ENCODE measurements around the gene MAPK9.
"Not testable (repeated sequence)": the region's sequence is repeated elsewhere in the genome, so short reads cannot be mapped to it uniquely, and the experiment has no call there.

Gene MAPK9

DNA sequence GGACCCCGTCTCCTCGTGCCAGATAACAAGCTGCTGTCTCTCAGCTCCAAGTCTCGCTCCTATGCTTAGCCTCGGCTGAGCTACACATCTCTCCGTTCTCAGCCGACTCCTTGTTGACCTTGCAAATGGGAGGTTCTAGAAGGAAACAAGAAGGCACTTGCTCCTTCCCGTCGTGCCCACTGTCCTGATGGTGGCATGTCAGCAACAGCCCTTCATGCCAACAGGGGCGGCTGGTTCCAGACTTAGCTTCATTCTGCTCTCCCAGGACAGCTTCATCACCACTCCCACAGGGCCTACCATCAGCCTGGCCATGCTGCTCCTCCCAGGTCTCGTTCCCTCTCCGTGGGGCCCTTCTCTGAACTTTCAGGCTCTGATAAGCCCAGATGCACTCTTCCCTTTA lies 69.8 kb downstream of the MAPK9 start:
- DNase-seq, result no peak

- no peak for DNase-seq
These were observed 74.1 kb downstream of the MAPK9 start for GRCh38 chr5:180217797-180218196.

DNA sequence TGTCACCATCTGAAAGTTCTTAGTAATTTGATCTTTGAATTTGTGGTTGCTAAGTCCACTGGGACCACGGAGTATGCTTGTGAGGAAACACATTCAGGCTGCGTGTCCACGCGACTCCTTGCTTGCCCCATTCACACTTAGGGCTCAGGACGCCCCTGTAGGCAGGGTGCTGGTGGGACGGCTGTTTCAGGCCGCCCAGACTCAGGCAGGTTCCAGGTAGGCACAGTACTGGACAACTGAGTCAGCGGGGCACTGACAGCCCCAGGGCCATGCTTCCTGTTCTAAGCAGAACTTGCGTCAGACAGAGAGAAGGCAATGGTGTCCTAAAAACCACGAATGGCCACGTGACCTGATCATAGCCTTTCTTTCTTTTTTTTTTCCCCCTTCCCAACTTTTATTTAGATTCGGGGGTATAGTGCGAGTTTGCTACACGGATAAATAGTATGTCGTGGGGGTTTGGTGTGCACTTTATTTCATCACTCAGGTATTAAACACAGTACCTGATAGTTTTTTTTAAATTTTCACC lies 75.2 kb downstream of the MAPK9 start:
- no peak for DNase-seq

DNA sequence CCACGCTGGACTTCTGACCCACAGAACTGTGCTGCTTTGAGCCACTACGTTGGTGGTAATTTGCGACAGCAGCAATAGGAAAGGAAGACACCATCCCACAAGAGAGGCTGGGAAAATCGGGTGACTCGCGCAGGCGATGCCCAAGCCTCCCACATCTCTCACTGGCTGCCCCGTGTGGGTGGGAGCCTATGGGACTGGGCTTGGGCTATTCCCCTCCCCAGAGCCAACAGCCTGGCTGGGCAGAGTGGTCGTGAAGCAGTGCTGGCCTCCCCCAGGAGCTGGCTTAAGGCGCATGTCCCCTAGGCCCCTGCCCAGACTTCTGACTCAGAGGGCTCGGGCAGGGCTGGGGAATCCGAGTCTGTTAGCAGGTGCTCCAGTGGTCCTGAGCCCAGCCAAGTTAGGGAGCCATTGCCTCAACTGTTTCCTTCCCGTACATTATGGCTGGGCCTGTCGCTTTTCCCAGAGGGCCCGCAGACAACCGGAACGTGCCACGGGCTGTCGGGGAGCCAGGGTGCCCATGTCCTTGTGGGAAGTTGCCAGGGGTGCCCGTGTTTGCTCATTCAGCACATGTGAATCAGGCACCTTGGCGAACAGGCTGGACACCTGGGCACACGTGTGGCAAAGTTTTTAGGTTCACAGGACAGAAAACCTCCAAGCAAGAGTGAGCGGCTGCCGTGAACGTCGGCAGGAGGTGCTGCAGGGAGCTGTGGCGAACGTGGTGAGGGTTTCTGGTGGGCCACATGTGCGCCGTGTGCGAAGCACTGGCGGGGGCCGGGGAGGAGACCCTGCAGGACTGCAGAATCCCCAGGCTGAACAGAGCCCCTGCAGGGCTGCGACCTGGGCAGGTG lies 75.9 kb downstream of the MAPK9 start:
- DNase-seq, result no peak

DNA sequence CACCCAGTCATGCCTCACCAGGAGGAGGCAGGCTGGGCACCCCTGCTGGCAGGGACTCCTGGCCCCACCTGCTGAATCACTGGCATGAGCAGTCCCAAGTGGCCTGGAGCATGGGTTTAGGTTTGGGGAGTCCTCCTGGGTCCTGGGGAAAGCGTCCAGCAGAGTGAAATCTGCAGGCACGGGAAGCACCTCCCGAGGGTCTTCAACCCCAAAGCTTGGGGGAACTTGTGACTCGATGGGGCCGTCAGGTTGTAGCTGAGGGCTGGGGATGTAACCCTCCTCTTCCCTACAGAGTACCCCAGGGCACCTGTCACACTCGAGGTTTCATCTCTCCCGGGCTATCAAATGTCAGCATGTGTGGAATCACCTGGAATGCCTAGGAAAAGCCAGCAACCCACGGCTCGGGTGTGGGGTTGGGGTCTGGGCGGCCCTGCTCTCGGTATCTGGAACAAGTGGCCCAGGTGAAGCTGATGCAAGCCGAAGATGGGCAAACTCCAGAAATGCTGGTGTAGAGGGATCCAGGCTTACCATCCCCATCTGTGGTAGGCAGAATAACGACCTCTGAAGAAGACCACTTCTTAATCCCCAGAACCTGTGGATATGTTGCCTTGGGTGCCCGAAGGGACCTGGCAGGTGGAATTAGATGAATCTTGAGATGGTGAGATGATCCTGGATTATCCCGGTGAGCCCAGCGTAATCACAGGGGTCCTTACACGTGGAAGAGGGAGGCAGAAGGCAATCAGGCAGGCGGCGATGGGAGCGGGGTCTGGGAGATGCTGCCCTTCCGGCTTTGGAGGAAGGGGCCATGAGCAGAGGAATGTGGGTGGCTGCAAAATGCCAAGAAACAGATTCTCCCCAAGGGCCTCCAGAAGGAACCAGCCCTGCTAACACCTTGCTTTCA lies 76.8 kb downstream of the MAPK9 start:
- DNase-seq, result no peak

GRCh38 chr5:180213657-180214207 lies 78.2 kb downstream of the MAPK9 start:
- DNase-seq, result no peak

- DNase-seq, result no peak
These were observed 78.7 kb downstream of the MAPK9 start for GRCh38 chr5:180213256-180213600.

GRCh38 chr5:180212363-180213255 lies 79.3 kb downstream of the MAPK9 start:
- DNase-seq, result peak in 1 of 2 donors; percentile 15

GRCh38 chr5:180211761-180212035 lies 80.2 kb downstream of the MAPK9 start:
- no peak for DNase-seq

DNA sequence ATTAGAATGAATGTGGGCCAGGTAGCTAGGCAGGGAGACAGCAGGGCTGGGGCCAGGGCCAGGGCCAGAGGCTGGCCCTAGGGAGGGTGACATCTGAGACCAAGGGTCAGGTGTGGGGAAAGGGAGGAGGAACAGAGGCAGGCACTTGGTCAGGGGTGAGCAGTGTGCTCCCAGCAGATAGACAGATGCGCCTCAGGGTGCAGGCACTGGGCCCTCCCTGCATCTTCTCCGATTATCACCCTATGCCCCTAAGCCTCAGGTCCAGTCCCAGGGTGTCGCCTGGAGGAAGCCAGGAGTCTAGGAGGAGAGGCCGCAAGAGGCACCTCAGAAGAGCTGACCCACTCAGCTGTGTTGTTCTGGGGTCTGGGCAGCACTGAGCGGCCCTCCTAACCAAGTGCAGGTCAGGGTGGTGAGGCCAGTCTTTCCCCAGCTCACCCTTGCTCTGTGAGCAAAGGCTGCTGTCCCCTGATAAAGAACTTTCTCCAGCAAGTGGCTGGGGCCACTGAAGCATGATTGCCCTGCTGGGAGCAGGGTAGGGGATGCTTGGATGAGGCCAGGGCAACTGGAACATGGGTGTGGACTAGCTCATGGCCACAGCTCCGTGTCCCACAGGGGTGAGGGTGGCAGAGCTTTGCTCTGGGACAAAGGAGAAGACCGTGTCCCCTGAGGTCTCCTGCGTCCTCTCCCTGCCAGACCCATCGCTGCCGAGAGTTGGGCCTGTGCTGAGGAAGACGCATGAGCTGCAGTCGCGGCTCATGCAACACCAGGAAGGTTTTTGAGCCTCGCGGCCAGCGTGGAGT lies 80.7 kb downstream of the MAPK9 start:
- no peak for DNase-seq

GRCh38 chr5:180210077-180210476 lies 81.8 kb downstream of the MAPK9 start:
- not testable (repeated sequence) for DNase-seq

GRCh38 chr5:180209137-180209581 lies 82.7 kb downstream of the MAPK9 start, which contains the start of gene RASGEF1C:
Gene RASGEF1C (minus strand): TSS chr5:180209211. CDS start chr5:180138052, 71,159 bp downstream.
- peak; percentile 43 to 54 for DNase-seq

- DNase-seq, result peak in 1 of 2 donors; percentile 54
These were observed 83.3 kb downstream of the MAPK9 start for GRCh38 chr5:180208435-180209081.

DNA sequence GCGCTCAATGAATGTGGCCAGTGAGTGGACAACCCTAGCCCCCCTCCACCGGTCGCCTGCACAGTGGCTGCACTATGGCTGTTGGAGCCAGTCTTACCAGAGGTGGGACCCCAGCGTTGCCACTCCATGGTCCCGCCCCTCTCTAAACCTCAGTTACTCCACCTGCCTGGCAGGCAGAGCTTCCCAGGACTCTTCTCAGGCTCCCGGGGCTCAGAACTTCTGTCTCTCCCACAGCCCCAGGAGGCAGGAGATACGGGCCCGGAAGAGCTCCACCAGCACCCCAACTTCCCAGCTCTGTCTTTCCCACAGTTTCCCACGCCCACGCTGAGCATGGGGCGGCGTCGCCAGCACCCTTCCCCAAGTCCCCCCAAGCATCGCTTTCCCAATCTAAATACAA lies 83.8 kb downstream of the MAPK9 start:
- no peak for DNase-seq

GRCh38 chr5:180207593-180207992 lies 84.3 kb downstream of the MAPK9 start:
- no peak for DNase-seq

DNA sequence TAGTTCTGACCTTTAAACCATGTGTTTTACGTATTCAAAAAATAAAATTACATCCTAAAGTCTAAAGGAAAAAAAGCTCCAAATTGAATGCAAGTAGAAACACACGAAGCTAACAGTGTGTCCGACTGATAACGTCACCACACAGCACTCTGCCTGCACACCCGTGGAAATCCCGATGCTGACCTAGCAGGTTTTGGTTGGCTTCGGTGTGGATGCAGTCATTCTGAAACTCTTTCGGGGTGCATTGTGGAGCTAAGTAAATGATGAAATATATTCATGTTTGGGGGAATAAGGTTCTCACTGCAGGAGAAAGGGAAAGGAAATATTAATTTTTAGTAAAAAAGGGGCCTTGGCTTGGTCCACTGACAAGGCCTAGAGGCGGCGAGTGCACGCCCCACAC lies 84.9 kb downstream of the MAPK9 start:
- no peak for DNase-seq

GRCh38 chr5:180205916-180206315 lies 86.0 kb downstream of the MAPK9 start:
- DNase-seq, result no peak

- DNase-seq, result no peak
These were observed 87.5 kb downstream of the MAPK9 start for GRCh38 chr5:180204276-180204819.

- DNase-seq, result no peak
These were observed 88.8 kb downstream of the MAPK9 start for GRCh38 chr5:180202939-180203573.
